Amniotic epithelial cell (primary cell): ENCODE results near the gene GRK3.
A peak's percentile ranks its signal among the peaks of the same experiment; 100 is the strongest.

Experiments
- DNase-seq: peaks from one replicate; pipeline ENCODE4 v3.0.0-alpha.2; 2010; ENCODE audit warnings: low read depth

Gene GRK3

GRCh38 chr22:25759825-25760231 lies 195.4 kb downstream of the GRK3 start:
- DNase-seq = peak; percentile 99

GRCh38 chr22:25760294-25760693 lies 195.8 kb downstream of the GRK3 start:
- DNase-seq = no peak

- no peak for DNase-seq
Observed at GRCh38 chr22:25760848-25761595, 196.5 kb downstream of the GRK3 start.

GRCh38 chr22:25762147-25762546 lies 197.7 kb downstream of the GRK3 start:
- peak; percentile 70 for DNase-seq

- no peak for DNase-seq
Observed at GRCh38 chr22:25763239-25763777, 198.8 kb downstream of the GRK3 start.

- DNase-seq = no peak
Observed at GRCh38 chr22:25764270-25765015, 200.0 kb downstream of the GRK3 start.

GRCh38 chr22:25765016-25765367 lies 200.5 kb downstream of the GRK3 start:
- DNase-seq = no peak

GRCh38 chr22:25765801-25766200 lies 201.3 kb downstream of the GRK3 start:
- no peak for DNase-seq

GRCh38 chr22:25766418-25766817 lies 201.9 kb downstream of the GRK3 start:
- DNase-seq = no peak

GRCh38 chr22:25770333-25770732 lies 205.9 kb downstream of the GRK3 start:
- DNase-seq = no peak

GRCh38 chr22:25772288-25772687 lies 207.8 kb downstream of the GRK3 start:
- DNase-seq = no peak

GRCh38 chr22:25774575-25775026 lies 210.1 kb downstream of the GRK3 start:
- no peak for DNase-seq

- DNase-seq = peak; percentile 58
Observed at GRCh38 chr22:25775531-25775930, 211.1 kb downstream of the GRK3 start.

GRCh38 chr22:25777411-25777810 lies 212.9 kb downstream of the GRK3 start:
- no peak for DNase-seq

GRCh38 chr22:25777870-25778269 lies 213.4 kb downstream of the GRK3 start:
- DNase-seq = peak; percentile 49
